COLO668 (cell line): ENCODE measurements around the gene CEP162.
"Not testable (repeated sequence)": the region's sequence is repeated elsewhere in the genome, so short reads cannot be mapped to it uniquely, and the experiment has no call there.

Source experiments
- DNase-seq: peaks from one replicate; lab custom pipeline; 2025; ENCODE audit not compliant: unreplicated experiment; lab: John Stamatoyannopoulos, UW

CEP162 gene

DNA sequence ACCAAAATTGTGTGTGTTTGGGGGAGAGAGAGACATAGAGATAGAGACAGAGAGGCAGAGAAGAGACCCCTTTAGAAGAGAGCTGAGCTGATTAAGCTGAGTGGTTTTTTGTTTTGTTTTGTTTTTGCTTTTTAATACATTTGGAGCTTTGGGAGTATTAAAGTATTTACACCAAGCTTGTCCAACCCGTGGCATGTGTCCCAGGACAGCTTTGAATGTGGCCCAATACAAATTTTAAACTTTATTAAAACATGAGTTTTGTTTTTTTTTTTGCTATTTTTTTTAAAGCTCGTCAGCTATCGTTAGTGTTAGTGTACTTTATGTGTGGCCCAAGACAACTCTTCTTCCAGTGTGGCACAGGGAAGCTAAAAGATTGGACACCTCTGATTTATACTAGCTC is 137.9 kb downstream of the CEP162 start:
- DNase-seq, result no peak

DNA sequence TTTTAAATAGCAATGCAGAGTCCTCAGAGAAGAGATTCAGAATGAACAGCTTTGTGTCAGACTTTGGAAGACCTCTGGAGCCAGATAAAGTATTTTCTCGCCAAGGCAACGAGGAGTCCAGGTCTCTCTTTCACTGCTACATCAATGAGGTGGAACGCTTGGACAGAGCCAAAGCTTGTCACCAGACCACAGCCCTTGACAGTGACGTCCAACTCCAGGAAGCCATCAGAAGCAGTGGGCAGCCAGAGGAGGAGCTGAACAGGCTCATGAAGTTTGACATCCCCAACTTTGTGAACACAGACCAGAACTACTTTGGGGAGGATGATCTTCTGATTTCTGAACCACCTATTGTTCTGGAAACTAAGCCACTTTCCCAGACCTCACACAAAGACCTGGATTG is 138.4 kb downstream of the CEP162 start:
- no peak for DNase-seq

DNA sequence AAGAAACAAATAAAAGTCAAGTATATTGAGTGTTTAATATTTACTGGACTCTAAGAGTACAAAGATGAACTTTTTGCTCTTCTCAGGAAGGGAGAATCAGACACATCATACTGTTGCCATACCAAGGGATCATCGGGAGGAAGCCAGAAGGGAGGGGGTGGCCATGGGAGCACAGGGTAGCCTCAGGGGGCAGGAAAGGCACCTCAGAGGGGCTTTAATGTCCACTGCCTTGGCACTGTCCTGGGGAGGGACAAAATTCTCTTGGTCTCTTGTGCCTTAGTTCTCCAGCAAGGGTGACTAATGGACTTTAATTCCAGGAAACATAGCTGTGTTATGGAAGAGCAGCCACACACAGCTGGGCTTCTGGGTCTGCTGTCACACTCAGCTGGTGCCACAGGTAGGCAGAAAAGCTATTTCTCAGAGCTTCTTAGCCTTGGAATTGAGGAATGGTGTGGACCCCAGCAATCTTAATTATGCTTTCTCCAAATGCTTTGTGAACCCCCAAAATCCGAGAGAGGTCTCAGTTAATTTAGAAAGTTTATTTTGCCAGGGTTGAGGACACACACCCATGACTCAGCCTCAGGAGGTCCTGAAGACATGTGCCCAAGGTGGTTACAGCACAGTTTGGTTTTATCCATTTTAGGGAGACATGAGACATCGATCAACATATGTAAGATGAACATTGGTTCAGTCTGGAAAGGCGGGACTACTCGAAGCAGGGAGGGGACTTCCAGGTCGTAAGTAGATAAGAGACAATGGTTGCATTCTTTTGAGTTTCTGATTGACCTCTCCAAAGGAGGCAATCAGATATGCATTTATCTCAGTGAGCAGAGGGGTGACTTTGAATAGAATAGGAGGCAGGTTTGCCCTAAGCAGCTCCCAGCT is 140.7 kb downstream of the CEP162 start:
- no peak for DNase-seq

GRCh38 chr6:84086056-84086455 is 141.4 kb downstream of the CEP162 start:
- DNase-seq, result no peak

DNA sequence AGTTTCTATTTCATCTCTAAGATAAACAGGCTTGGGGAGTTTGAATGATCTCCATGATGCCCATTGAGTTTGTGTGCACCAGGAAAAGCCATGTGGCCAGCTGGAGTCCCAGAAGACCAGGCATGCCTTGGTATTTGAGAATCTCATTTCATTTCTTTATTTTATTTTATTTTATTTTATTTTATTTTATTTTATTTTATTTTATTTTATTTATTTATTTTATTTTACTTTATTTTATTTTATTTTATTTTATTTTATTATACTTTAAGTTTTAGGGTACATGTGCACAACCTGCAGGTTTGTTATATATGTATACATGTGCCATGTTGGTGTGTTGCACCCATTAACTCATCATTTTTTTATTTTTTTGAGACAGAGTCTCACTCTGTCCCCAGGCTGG is 142.7 kb downstream of the CEP162 start:
- not testable (repeated sequence) for DNase-seq

- DNase-seq, result no peak
Measured at GRCh38 chr6:84082689-84083265, 144.7 kb downstream of the CEP162 start.

DNA sequence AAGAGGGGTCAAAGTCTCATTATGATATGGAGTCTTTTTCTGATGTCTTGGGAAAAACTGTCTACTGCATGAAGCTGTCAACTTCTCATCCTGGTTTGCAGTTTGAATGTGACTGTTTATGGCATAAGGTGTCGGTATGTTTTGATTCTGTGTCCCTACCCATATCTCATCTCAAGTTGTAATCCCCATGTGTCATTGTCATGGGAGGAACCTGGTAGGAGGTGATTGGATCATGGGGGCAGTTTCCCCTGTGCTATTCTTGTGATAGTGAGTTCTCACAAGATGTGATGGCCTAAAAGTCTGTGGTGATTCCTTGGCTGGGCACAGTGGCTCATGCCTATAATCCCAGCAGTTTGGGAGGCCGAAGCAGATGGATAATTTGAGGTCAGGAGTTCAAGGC is 146.2 kb downstream of the CEP162 start:
- DNase-seq, result no peak

- no peak for DNase-seq
Measured at GRCh38 chr6:84078335-84078734, 149.1 kb downstream of the CEP162 start.

DNA sequence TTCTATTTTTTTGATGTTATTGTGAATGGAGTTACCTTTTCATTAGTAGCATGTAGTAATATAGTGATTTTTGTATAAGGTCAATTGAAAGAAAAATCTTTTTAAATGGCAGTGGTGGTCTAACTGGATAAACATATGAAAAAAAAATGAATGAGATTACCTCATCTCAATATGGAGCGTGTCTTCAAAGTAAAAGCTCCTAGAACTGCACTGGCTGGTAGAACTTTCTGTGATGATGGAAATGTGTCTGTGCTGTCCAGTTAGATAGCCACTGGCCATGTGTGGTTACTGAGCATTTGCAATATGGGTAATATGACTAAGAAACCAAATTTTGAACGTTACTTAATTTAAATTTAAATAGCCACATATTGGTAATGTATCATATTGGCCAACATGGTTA is 149.8 kb downstream of the CEP162 start:
- no peak for DNase-seq

DNA sequence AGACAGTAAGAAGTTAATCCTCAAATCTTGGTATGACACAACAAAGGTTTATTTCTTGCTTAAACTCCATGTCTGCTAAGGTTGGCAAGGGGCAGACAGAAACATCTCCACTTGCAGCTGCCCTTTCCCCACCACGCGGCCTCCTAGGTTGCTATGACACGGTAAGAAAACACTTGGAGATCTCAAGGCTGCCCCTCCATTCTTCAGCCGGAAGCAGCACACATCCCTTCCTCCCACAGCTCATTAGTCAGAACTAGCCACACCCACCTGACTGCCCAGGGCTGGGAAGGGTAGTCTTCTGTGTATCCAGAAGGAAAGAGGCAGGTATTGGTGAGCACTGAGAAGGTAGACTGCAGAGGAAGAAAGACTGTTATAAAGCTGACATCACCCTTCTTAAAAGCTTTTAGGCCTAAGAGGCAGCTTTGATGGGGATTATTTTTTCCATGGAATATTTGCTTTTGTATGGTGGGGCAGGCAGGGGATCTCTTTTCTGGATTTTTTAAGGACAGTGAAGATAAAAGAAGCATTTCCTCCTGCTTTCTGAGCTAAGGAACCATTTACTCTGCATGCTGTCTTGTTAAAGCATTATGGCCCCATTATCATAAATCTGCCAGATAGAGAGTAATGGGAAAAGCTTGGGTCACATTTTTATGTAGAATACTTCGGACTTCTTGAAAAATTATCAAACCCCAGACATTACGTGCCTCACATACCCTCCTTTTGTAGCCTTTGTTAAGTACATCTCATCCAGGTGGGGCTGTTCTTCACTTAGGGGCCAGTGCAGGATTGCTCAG is 152.3 kb downstream of the CEP162 start:
- no peak for DNase-seq
